Fibroblast of lung (primary cell): ENCODE measurements around the gene KLHL3. TPM values are rescaled to one million over a fixed set of nuclear protein-coding genes. Genes with fewer than 3 reads are reported as not detected.

Experiments used
- DNase-seq, 2 donors: peaks; one replicate each; pipeline versions ENCODE4 v3.0.0 to v3.0.0-alpha.2; 2010; ENCODE audit warnings: low read depth in 2 of 2
- H2AFZ ChIP-seq: 2 replicates; pipeline ENCODE4 v1.5.1; 2012; ENCODE audit warnings: low read length, control low read depth, inconsistent platforms
- H3K27ac ChIP-seq: 2 replicates; pipeline ENCODE4 v1.5.1; 2011; ENCODE audit warnings: low read length, control low read depth; ENCODE audit not compliant: insufficient read depth
- H3K27me3 ChIP-seq: 2 replicates; pipeline ENCODE4 v1.5.1; 2011; ENCODE audit warnings: mild to moderate bottlenecking, low read length; ENCODE audit not compliant: control insufficient read depth, insufficient read depth
- H3K36me3 ChIP-seq: 2 replicates; pipeline ENCODE4 v1.5.1; 2011; ENCODE audit warnings: low read length; ENCODE audit not compliant: control insufficient read depth, insufficient read depth
- H3K4me1 ChIP-seq: 2 replicates; pipeline ENCODE4 v1.5.1; 2011; ENCODE audit warnings: low read length; ENCODE audit not compliant: control insufficient read depth, insufficient read depth; ENCODE audit errors: extremely low read depth
- H3K4me2 ChIP-seq: 2 replicates; pipeline ENCODE4 v1.5.1; 2011; ENCODE audit warnings: low read length, control low read depth; ENCODE audit not compliant: insufficient read depth; ENCODE audit errors: extremely low read depth
- H3K4me3 ChIP-seq, 4 experiments: fragments of 200-600 bp in 1 of 4; sonication (generic) in 1 of 4; replicated peaks in 1 of 4; 2 replicates each; pipeline ENCODE4 v1.5.1; 2011 to 2016; ENCODE audit warnings: low read length in 4 of 4, low read depth in 3 of 4, mild to moderate bottlenecking in 3 of 4, control low read depth in 2 of 4, inconsistent platforms in 1 of 4, mixed read lengths in 1 of 4; ENCODE audit not compliant: insufficient read depth in 1 of 4; ENCODE audit errors: control extremely low read depth in 1 of 4
- H3K79me2 ChIP-seq: 2 replicates; pipeline ENCODE4 v1.5.1; 2012; ENCODE audit warnings: mild to moderate bottlenecking, low read length, inconsistent platforms; ENCODE audit not compliant: control insufficient read depth, insufficient read depth
- H3K9ac ChIP-seq: 2 replicates; pipeline ENCODE4 v1.5.1; 2011; ENCODE audit warnings: mild to moderate bottlenecking, low read length, control low read depth; ENCODE audit not compliant: insufficient read depth
- H3K9me3 ChIP-seq: 2 replicates; pipeline ENCODE4 v1.5.1; 2012; ENCODE audit warnings: low read depth, low read length; ENCODE audit not compliant: control insufficient read depth, insufficient read depth
- H4K20me1 ChIP-seq: 2 replicates; pipeline ENCODE4 v1.5.1; 2011; ENCODE audit warnings: low read length; ENCODE audit not compliant: control insufficient read depth, insufficient read depth; ENCODE audit errors: extremely low read depth
- CTCF ChIP-seq, 2 donors: IDR thresholded peaks in 1 of 2; conservative IDR thresholded peaks in 1 of 2; 1 replicate in 1 of 2; 2 replicates in 1 of 2; pipeline ENCODE4 v1.5.1; 2011 to 2012; ENCODE audit warnings: low read length in 2 of 2, control low read depth in 1 of 2, inconsistent platforms in 1 of 2, low read depth in 1 of 2, mild to moderate bottlenecking in 1 of 2
- EZH2 ChIP-seq: IDR thresholded peaks from 2 replicates; pipeline ENCODE4 v1.5.1; 2012; ENCODE audit warnings: low read length, control low read depth, mild to moderate bottlenecking; ENCODE audit errors: missing control alignments
- polyA plus RNA-seq, 2 donors: library from polyadenylated mRNA; depleted of rRNA in 1 of 2; stranded (reverse) in 1 of 2; unstranded in 1 of 2; fragments of >200 nt; gene quantifications; 2 replicates each; pipeline ENCODE4 v1.2.1, GENCODE V29; 2011 to 2012; ENCODE audit warnings: missing spikeins in 1 of 2
- total RNA-seq: library from RNA; depleted of rRNA; stranded (reverse); fragments of >200 nt; gene quantifications from 2 replicates; pipeline ENCODE4 v1.2.1, GENCODE V29; 2014

Gene KLHL3
- total and polyA plus RNA-seq, 2 donors (not counting 1 experiment from before 2014, with no cell fraction given): 0.60 to 2.3 TPM

GRCh38 chr5:137706841-137707240 lies 29.0 kb downstream of the KLHL3 start:
- Histone ChIP-seq H3K9ac (no peak overlapping the region), H3K79me2 (no peaks in the 10 kb centered on the region), H3K4me2 (no peak overlapping the region), H4K20me1 (no peaks in the 10 kb centered on the region), H3K27ac (no peak overlapping the region), H3K9me3 (no peaks in the 10 kb centered on the region), H3K4me3 (no peak overlapping the region), H3K27me3 (no peaks in the 10 kb centered on the region), H3K4me1 (no peaks in the 10 kb centered on the region), H2AFZ (no peak overlapping the region), H3K36me3 (no peaks in the 10 kb centered on the region)
- peak in 1 of 2 donors; percentile 49 for DNase-seq
- TF ChIP-seq EZH2 (no peak), CTCF (conservative IDR thresholded peaks at IDR 0.05 in 1 of 2, IDR thresholded peaks at IDR 0.05 in 1 of 2; ENCODE audit: low read depth in 1 of 2, low read length in 2 of 2) (no peak)

GRCh38 chr5:137705106-137705505 lies 30.8 kb downstream of the KLHL3 start:
- DNase-seq: peak in 1 of 2 donors; percentile 49
- H3K4me1 ChIP-seq: no peaks in the 10 kb centered on the region
- H3K4me3 ChIP-seq: no peak overlapping the region
- no peak overlapping the region for H3K4me2 ChIP-seq
- H3K27ac ChIP-seq: no peak overlapping the region
- H3K27me3 ChIP-seq: no peaks in the 10 kb centered on the region
- no peaks in the 10 kb centered on the region for H3K36me3 ChIP-seq
- no peaks in the 10 kb centered on the region for H3K9me3 ChIP-seq
- TF ChIP-seq EZH2 (no peak), CTCF (conservative IDR thresholded peaks at IDR 0.05 in 1 of 2, IDR thresholded peaks at IDR 0.05 in 1 of 2; ENCODE audit: low read depth in 1 of 2, low read length in 2 of 2) (no peak)
- H3K9ac ChIP-seq: no peak overlapping the region
- no peaks in the 10 kb centered on the region for H4K20me1 ChIP-seq
- H2AFZ ChIP-seq: no peak overlapping the region
- H3K79me2 ChIP-seq: no peaks in the 10 kb centered on the region

GRCh38 chr5:137703565-137703964 lies 32.3 kb downstream of the KLHL3 start:
- no peaks in the 10 kb centered on the region for H3K79me2 ChIP-seq
- no peaks in the 10 kb centered on the region for H4K20me1 ChIP-seq

More at GRCh38 chr5:137703565-137703964, 32.3 kb downstream of the KLHL3 start:
- Histone ChIP-seq H3K4me2 (no peak overlapping the region), H3K9ac (no peak overlapping the region), H3K36me3 (no peaks in the 10 kb centered on the region), H2AFZ (no peak overlapping the region), H3K4me1 (no peaks in the 10 kb centered on the region), H3K27me3 (no peaks in the 10 kb centered on the region), H3K4me3 (no peak overlapping the region), H3K27ac (no peak overlapping the region), H3K9me3 (no peaks in the 10 kb centered on the region)
- no peak for TF ChIP-seq CTCF (conservative IDR thresholded peaks at IDR 0.05 in 1 of 2, IDR thresholded peaks at IDR 0.05 in 1 of 2; ENCODE audit: low read depth in 1 of 2, low read length in 2 of 2)
- TF ChIP-seq EZH2: no peak
- no peak for DNase-seq
